ENCODE data around the gene CSF1R. TPM values are rescaled to one million over a fixed set of nuclear protein-coding genes. Genes with fewer than 3 reads are reported as not detected.

CSF1R gene
- total and polyA plus RNA-seq, 2 donors (not counting 3 experiments of a cell fraction or from before 2014, with no cell fraction given): not detected

DNA sequence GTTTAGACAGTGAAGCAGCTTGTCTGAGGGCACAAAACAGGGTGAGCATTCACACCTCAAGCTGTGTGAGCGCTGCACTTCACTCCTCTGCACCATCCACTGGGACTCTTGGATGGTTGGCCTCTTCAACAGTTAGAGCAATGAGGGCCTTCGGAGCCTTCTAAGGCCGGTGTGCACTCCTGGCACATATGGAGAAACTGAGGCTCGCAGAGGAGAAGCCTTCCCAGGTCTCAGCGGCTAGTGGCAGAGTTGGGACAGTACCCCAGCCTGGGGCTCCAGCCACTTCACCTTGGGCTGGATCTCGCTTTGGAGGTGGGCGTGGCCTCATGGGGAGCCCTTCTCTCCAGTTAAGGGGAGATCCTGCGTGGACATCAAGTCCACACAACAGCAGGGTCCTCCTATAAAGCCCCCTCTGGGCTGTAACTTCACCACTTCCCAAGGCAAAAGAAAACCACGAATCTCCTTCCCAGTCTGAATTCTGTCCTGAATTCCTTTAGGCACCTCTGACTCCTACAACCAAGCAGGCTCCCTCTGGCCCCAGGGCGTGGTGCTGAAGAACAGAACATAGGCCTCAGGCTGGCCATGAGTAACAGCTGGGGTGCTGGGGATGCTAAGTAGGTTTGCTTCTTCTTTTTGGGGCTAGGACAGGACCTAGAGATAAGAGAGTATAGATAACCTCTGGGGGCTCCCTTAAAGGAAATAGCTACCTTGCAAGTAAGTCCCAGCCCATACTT lies 30.5 kb upstream of the CSF1R start:
- H4K20me1 ChIP-seq (replicated peaks; ENCODE audit: control insufficient read depth, extremely low read depth, insufficient read depth, low read length): no peaks in the 10 kb centered on the region
- no peaks in the 10 kb centered on the region for H3K9me3 ChIP-seq (replicated peaks; ENCODE audit: control insufficient read depth, insufficient read depth, low read length)
- BruUV-seq (replicated peaks): no TSS peak
- H3K9me1 ChIP-seq (replicated peaks; ENCODE audit: control insufficient read depth, extremely low read depth, insufficient read depth, low read length): no peaks in the 10 kb centered on the region
- DNase-seq (ENCODE audit: low read depth, low spot score) (no peak), FAIRE-seq (no peak)
- H3K79me2 ChIP-seq (ENCODE audit: control insufficient read depth, insufficient read depth, low read length): no peaks in the 10 kb centered on the region
- CTCF ChIA-PET: interaction anchor here (1.2 kb wide), 1 partner anchor 102 kb away, joined by 3 read pairs; no protein-coding TSS in a partner anchor
- TF ChIP-seq POLR2A (IDR thresholded peaks at IDR 0.05; ENCODE audit: low read depth, low read length): no peak
- POLR2A ChIA-PET: no interaction called here
- H3K4me3 ChIP-seq (replicated peaks in 1 of 3; ENCODE audit: insufficient read depth in 1 of 3, low read depth in 1 of 3, low read length in 3 of 3): no peak overlapping the region
- no peak overlapping the region for H3K27ac ChIP-seq (ENCODE audit: insufficient read depth, low read depth, low read length)
- dilution Hi-C loops (cut with MboI; ENCODE audit: extremely low pct_ligation_motif_present, low sequenced_read_pairs): no loop called here
- H3K4me2 ChIP-seq (ENCODE audit: insufficient read depth, low read length): no peak overlapping the region
- H3K4me1 ChIP-seq (ENCODE audit: control insufficient read depth, extremely low read depth, insufficient read depth, low read length): peaks cover 6% of the 10 kb centered on the region
- H2AFZ ChIP-seq (ENCODE audit: low read depth, low read length): no peak overlapping the region
- H3K36me3 ChIP-seq (ENCODE audit: control insufficient read depth in 2 of 2, extremely low read depth in 1 of 2, insufficient read depth in 2 of 2, low read length in 2 of 2): no peaks in the 10 kb centered on the region
- no peak overlapping the region for H3K9ac ChIP-seq (replicated peaks; ENCODE audit: extremely low read depth, insufficient read depth, low read length)
- H3K27me3 ChIP-seq (ENCODE audit: control insufficient read depth in 2 of 2, insufficient read depth in 2 of 2, low read length in 2 of 2): no peaks in the 10 kb centered on the region
- intact Hi-C loops (cut with micrococcal nuclease): no loop called here

DNA sequence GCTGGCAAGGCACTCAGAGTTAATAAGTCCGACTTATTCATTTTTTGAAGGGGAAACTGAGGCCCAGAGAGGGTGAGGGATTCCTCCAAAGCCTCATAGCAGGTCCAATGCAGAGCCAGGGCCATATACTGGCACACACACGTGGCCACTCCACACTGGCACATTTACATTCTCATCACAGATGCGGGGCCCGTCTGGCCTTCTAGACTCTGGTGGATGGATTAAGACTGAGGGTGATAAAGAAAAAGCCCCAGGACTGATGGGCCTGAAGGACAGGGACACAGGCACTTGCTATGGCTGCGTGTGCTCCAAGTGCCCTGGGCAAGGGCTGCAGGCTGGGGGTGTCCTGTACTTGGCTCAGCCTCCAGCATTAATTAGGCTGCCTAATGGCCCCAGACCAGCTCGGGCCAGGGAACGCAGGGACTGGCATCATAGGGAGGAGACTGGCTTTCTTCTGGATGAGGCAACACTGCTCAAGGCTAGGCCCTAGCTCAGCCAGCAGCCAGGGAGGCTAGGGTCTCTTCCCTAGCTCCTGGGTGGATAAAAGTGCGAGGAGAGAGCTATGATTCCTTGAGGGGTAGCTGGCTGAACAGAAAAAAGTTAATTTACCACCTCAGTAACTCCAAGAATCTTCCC lies 28.5 kb upstream of the CSF1R start:
- H3K36me3 ChIP-seq (ENCODE audit: control insufficient read depth in 2 of 2, extremely low read depth in 1 of 2, insufficient read depth in 2 of 2, low read length in 2 of 2): no peaks in the 10 kb centered on the region
- H3K9ac ChIP-seq (replicated peaks; ENCODE audit: extremely low read depth, insufficient read depth, low read length): no peak overlapping the region
- H4K20me1 ChIP-seq (replicated peaks; ENCODE audit: control insufficient read depth, extremely low read depth, insufficient read depth, low read length): no peaks in the 10 kb centered on the region
- H3K79me2 ChIP-seq (ENCODE audit: control insufficient read depth, insufficient read depth, low read length): no peaks in the 10 kb centered on the region
- dilution Hi-C loops (cut with MboI; ENCODE audit: extremely low pct_ligation_motif_present, low sequenced_read_pairs) (no loop called here), intact Hi-C loops (cut with micrococcal nuclease) (no loop called here)
- TF ChIP-seq FOS (IDR thresholded peaks at IDR 0.05; ENCODE audit: borderline replicate concordance, insufficient read depth, low read length): no peak
- TF ChIP-seq, protein P1, sequence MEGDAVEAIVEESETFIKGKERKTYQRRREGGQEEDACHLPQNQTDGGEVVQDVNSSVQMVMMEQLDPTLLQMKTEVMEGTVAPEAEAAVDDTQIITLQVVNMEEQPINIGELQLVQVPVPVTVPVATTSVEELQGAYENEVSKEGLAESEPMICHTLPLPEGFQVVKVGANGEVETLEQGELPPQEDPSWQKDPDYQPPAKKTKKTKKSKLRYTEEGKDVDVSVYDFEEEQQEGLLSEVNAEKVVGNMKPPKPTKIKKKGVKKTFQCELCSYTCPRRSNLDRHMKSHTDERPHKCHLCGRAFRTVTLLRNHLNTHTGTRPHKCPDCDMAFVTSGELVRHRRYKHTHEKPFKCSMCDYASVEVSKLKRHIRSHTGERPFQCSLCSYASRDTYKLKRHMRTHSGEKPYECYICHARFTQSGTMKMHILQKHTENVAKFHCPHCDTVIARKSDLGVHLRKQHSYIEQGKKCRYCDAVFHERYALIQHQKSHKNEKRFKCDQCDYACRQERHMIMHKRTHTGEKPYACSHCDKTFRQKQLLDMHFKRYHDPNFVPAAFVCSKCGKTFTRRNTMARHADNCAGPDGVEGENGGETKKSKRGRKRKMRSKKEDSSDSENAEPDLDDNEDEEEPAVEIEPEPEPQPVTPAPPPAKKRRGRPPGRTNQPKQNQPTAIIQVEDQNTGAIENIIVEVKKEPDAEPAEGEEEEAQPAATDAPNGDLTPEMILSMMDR (IDR thresholded peaks at IDR 0.05; ENCODE audit: extremely low read depth in 1 of 2, insufficient read depth in 1 of 2, low read depth in 1 of 2, low read length in 2 of 2): no peak
- TF ChIP-seq EZH2 (IDR thresholded peaks at IDR 0.05; ENCODE audit: borderline replicate concordance, low read depth, low read length, severe bottlenecking): no peak
- TF ChIP-seq POLR2A (IDR thresholded peaks at IDR 0.05; ENCODE audit: low read depth, low read length): no peak
- TF ChIP-seq, protein P2, sequence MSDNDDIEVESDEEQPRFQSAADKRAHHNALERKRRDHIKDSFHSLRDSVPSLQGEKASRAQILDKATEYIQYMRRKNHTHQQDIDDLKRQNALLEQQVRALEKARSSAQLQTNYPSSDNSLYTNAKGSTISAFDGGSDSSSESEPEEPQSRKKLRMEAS (IDR thresholded peaks at IDR 0.05; ENCODE audit: insufficient read depth, insufficient read length): no peak
- TF ChIP-seq POLR2AphosphoS5 (IDR thresholded peaks at IDR 0.05; ENCODE audit: insufficient read depth, low read depth, low read length): no peak
- no peak for TF ChIP-seq MYC (IDR thresholded peaks at IDR 0.05; ENCODE audit: low read depth, low read length)
- no peak for TF ChIP-seq GATA2 (IDR thresholded peaks at IDR 0.05; ENCODE audit: insufficient read depth, insufficient read length, low read depth, low read length)
- no peak for TF ChIP-seq JUN (IDR thresholded peaks at IDR 0.05; ENCODE audit: borderline replicate concordance, insufficient read depth, insufficient read length, low read depth)
- no peak overlapping the region for H3K4me2 ChIP-seq (ENCODE audit: insufficient read depth, low read length)
- H3K27ac ChIP-seq (ENCODE audit: insufficient read depth, low read depth, low read length): no peak overlapping the region
- no peaks in the 10 kb centered on the region for H3K9me1 ChIP-seq (replicated peaks; ENCODE audit: control insufficient read depth, extremely low read depth, insufficient read depth, low read length)
- BruUV-seq (replicated peaks): no TSS peak
- peaks cover 1% of the 10 kb centered on the region for H3K4me1 ChIP-seq (ENCODE audit: control insufficient read depth, extremely low read depth, insufficient read depth, low read length)
- no peak overlapping the region for H2AFZ ChIP-seq (ENCODE audit: low read depth, low read length)
- POLR2A ChIA-PET: no interaction called here
- peaks cover 0 to 2% of the 10 kb centered on the region in 2 experiments for H3K27me3 ChIP-seq (ENCODE audit: control insufficient read depth in 2 of 2, insufficient read depth in 2 of 2, low read length in 2 of 2)
- H3K9me3 ChIP-seq (replicated peaks; ENCODE audit: control insufficient read depth, insufficient read depth, low read length): no peaks in the 10 kb centered on the region
- H3K4me3 ChIP-seq (replicated peaks in 1 of 3; ENCODE audit: insufficient read depth in 1 of 3, low read depth in 1 of 3, low read length in 3 of 3): no peak overlapping the region
- FAIRE-seq (no peak), DNase-seq (ENCODE audit: low read depth, low spot score) (no peak)
- CTCF ChIA-PET: interaction anchor here (1.0 to 1.2 kb wide), 2 partner anchors 10 to 39 kb away, joined by 3 read pairs; no protein-coding TSS in a partner anchor
